Transverse colon (tissue), 3 donors: ENCODE measurements around the gene TMEM43.

Experiments
- EP300 ChIP-seq: sonication (generic); formaldehyde crosslinking; IDR thresholded peaks from one replicate; pipeline ENCODE4 v1.6.1; 2017; ENCODE audit warnings: antibody characterized with exemption, low read depth
- POLR2A ChIP-seq: fragments of 450-650 bp; IDR thresholded peaks from one replicate; pipeline ENCODE4 v1.6.1; 2016; ENCODE audit warnings: antibody characterized with exemption, mild to moderate bottlenecking, moderate library complexity
- TF ChIP-seq, protein P1 (sequence below), 5 experiments: fragments of 200-600 bp in 3 of 5; fragments of 450-650 bp in 2 of 5; sonication (generic) in 3 of 5; IDR thresholded peaks; 1 replicate in 2 of 5; 2 replicates in 3 of 5; pipeline ENCODE4 v1.5.1; 2016 to 2017; ENCODE audit warnings: antibody characterized with exemption in 5 of 5, inconsistent platforms in 3 of 5, mild to moderate bottlenecking in 2 of 5, moderate library complexity in 1 of 5

GRCh38 chr3:14117468-14118399 lies 7.1 kb upstream of the TMEM43 start:
- TF ChIP-seq POLR2A (no peak), EP300 (no peak)
- TF ChIP-seq, protein P1, sequence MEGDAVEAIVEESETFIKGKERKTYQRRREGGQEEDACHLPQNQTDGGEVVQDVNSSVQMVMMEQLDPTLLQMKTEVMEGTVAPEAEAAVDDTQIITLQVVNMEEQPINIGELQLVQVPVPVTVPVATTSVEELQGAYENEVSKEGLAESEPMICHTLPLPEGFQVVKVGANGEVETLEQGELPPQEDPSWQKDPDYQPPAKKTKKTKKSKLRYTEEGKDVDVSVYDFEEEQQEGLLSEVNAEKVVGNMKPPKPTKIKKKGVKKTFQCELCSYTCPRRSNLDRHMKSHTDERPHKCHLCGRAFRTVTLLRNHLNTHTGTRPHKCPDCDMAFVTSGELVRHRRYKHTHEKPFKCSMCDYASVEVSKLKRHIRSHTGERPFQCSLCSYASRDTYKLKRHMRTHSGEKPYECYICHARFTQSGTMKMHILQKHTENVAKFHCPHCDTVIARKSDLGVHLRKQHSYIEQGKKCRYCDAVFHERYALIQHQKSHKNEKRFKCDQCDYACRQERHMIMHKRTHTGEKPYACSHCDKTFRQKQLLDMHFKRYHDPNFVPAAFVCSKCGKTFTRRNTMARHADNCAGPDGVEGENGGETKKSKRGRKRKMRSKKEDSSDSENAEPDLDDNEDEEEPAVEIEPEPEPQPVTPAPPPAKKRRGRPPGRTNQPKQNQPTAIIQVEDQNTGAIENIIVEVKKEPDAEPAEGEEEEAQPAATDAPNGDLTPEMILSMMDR (IDR thresholded peaks at IDR 0.05) = no peak
